ENCODE data around the gene CROCC2. TPM values are rescaled to one million over a fixed set of nuclear protein-coding genes. Genes with fewer than 3 reads are reported as not detected.
A peak's percentile ranks its signal among the peaks of the same experiment; 100 is the strongest.

The CROCC2 gene
- total RNA-seq, 6 donors from 2014 or later, result 0.23 to 17.8 (median 7.6) TPM

DNA sequence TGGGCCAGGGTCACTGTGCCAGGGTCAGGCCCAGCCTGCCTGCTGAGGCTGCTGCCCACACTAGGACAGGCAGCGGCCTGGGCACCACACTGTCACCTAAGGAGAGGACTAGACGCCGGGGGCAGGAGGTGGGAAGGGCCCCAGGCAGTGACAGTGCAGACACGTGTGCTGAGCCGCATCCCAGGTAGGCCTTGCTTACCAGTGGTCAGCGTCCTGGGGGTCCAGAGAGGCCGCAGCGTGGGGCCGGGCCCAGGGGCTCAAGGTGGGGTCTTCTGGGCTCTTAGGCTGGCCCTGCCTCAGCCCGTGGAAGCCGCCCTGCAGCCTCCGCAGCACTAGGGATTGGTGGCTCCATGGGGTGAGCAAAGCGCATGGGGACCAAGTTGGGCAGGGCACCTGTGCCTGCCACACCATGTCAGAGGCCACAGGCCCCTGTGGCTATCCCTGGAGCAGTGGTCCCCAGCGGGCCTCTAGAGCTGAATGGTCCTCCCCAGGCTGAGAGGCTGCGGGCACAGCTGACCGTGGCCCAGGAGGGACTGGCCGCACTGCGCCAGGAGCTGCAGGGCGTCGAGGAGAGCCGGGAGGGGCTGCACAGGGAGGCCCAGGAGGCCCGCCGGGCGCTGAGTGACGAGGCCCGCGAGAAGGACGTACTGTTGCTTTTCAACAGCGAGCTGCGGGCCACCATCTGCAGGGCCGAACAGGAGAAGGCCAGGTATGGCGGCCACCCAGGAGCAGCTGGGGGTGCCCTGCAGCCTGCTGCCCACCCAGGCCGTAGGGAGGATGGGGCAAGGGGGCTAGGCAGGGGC lies 57.1 kb downstream of the CROCC2 start:
- Histone ChIP-seq H3K4me3 (no peak overlapping the region), H3K27me3 (no peaks in the 10 kb centered on the region), H3K9me3 (no peaks in the 10 kb centered on the region), H3K4me1 (peaks cover 14 to 44% (median 23%) of the 10 kb centered on the region in 4 donors), H3K36me3 (no peaks in the 10 kb centered on the region), H3K27ac (peak overlapping the region in 3 of 4 donors; percentile 41 to 81 (median 49))
- DNase-seq (peak in 1 of 2 donors; percentile 77), ATAC-seq (ENCODE audit: low FRiP score in 2 of 2) (no peak)
- TF ChIP-seq POLR2AphosphoS5 (IDR thresholded peaks at IDR 0.05) (no peak), EP300 (IDR thresholded peaks at IDR 0.05) (no peak), POLR2A (IDR thresholded peaks at IDR 0.05) (no peak)
- TF ChIP-seq, protein P1, sequence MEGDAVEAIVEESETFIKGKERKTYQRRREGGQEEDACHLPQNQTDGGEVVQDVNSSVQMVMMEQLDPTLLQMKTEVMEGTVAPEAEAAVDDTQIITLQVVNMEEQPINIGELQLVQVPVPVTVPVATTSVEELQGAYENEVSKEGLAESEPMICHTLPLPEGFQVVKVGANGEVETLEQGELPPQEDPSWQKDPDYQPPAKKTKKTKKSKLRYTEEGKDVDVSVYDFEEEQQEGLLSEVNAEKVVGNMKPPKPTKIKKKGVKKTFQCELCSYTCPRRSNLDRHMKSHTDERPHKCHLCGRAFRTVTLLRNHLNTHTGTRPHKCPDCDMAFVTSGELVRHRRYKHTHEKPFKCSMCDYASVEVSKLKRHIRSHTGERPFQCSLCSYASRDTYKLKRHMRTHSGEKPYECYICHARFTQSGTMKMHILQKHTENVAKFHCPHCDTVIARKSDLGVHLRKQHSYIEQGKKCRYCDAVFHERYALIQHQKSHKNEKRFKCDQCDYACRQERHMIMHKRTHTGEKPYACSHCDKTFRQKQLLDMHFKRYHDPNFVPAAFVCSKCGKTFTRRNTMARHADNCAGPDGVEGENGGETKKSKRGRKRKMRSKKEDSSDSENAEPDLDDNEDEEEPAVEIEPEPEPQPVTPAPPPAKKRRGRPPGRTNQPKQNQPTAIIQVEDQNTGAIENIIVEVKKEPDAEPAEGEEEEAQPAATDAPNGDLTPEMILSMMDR (IDR thresholded peaks at IDR 0.05), result no peak
- 94 to 96% methylated on average over 15 to 18 of the region's 33 CpGs for WGBS, 2 donors

DNA sequence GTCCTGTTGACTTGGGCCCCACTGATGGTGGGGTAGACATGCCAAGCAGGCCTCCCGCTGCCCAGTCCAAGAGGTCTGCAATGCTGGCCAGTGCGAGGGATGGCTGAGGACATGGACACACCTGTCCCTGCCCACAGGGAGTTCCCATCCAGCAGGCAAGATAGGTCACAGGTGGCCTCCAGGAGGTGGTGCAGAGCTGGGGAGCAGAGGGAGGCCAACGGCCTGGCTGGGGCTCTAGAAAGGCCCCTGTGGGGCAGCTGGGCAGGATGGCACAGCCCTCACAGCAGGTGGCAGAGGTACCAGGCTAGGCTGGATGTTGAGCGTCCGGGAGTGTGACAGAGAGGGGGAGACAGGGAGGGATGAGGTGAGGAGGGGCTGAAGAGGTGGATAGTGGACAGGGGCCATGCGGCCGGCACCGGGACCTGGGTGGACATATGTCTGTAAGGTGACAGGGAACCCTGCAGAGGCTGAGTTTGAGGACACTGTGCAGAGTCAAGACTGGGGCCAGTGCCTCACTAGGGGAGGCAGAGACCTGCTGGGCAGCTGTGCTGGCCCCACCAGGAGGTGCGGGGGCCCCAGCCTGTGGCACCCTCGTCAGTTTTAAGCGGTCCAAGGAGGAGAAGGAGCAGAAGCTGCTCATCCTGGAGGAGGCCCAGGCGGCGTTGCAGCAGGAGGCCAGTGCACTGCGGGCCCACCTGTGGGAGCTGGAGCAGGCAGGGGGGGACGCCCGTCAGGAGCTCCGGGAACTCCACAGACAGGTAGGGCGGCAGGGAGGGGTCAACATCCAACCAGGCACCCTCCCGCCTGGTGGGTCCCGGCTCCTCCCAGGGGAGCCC lies 58.0 kb downstream of the CROCC2 start:
- no peak for ATAC-seq (ENCODE audit: low FRiP score in 2 of 2)
- Histone ChIP-seq H3K9me3 (no peaks in the 10 kb centered on the region), H3K36me3 (no peaks in the 10 kb centered on the region), H3K27ac (no peak overlapping the region), H3K4me1 (peaks cover 14 to 43% (median 23%) of the 10 kb centered on the region in 4 donors), H3K4me3 (no peak overlapping the region), H3K27me3 (no peaks in the 10 kb centered on the region)
- TF ChIP-seq POLR2A (IDR thresholded peaks at IDR 0.05), result no peak
- DNase-seq, result peak in 1 of 2 donors; percentile 67
- WGBS, 2 donors, result 82 to 91% methylated on average over 12 to 16 of the region's 20 CpGs

DNA sequence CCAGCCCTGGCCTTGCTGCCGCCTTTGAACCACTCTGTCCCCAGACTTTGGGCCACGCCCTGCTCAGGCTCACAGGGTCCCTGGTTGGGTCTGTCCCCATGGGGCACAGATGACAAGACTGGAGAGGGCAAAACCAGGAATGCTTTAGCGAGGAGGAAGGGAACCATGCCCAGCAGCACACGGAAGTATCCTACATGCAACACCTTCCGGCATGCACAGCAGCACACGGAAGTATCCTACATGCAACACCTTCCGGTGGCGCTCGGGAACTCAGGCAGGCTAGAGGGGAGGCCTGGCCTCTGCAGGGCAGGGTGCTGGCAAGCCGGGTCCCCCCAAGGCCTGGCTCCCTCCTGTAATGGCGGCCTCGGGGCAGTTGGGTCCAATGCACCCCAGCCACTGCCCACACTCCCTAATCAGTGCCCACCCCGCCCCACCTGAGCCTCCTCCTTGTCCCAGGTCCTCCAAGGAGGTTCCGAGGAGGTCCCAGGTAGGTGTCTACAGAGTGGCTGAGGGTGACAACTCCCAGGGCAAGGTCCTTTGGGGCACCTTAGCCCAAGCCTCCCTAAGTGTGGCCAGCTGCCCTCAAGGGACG lies 58.7 kb downstream of the CROCC2 start:
- Histone ChIP-seq H3K4me1 (peaks cover 14 to 41% (median 22%) of the 10 kb centered on the region in 4 donors), H3K27me3 (no peaks in the 10 kb centered on the region), H3K36me3 (no peaks in the 10 kb centered on the region), H3K4me3 (no peak overlapping the region), H3K9me3 (no peaks in the 10 kb centered on the region), H3K27ac (peak overlapping the region in 1 of 4 donors; percentile 21)
- whole genome bisulfite sequencing, 2 donors, result 85 to 94% methylated on average over 3 to 13 of the region's 15 CpGs
- TF ChIP-seq EP300 (IDR thresholded peaks at IDR 0.05) (no peak), POLR2AphosphoS5 (IDR thresholded peaks at IDR 0.05) (no peak)
- TF ChIP-seq, protein P1 (IDR thresholded peaks at IDR 0.05), result no peak
- ATAC-seq (ENCODE audit: low FRiP score in 2 of 2), result no peak
- no peak for DNase-seq

DNA sequence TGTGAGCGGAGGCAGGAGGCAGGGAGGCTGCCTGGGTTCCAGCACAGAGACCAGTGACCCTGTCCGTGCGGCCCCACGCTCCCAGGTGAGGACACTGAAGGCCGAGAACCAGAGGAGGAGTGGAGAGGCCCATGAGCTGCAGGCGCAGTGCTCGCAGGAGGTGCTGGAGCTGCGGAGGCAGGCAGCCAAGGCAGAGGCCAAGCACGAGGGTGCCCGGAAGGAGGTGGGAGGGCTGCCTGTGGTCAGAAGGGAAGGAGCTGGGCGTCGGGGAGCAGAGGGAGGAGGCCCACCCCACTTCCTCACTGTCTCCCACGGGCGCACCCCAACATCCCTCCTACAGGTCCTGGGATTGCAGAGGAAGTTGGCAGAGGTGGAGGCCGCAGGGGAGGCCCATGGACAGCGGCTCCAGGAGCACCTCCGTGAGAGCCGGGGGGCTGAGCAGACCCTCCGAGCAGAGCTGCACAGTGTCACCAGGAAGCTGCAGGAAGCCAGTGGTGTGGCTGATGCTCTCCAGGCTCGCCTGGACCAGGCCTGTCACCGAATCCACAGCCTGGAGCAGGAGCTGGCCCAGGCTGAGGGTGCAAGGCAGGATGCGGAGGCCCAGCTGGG lies 59.3 kb downstream of the CROCC2 start:
- TF ChIP-seq, protein P1 (IDR thresholded peaks at IDR 0.05), result no peak
- TF ChIP-seq EP300 (IDR thresholded peaks at IDR 0.05) (no peak), POLR2AphosphoS5 (IDR thresholded peaks at IDR 0.05) (no peak), POLR2A (IDR thresholded peaks at IDR 0.05) (no peak)
- ATAC-seq (ENCODE audit: low FRiP score in 2 of 2) (peak in 1 of 2 donors; percentile 14), DNase-seq (peak; percentile 23 to 79)
- 48 to 51% methylated on average over 10 to 21 of the region's 22 CpGs for WGBS, 2 donors
- Histone ChIP-seq H3K4me1 (peaks cover 9 to 35% (median 16%) of the 10 kb centered on the region in 4 donors), H3K36me3 (no peaks in the 10 kb centered on the region), H3K27me3 (no peaks in the 10 kb centered on the region), H3K4me3 (no peak overlapping the region), H3K9me3 (no peaks in the 10 kb centered on the region), H3K27ac (peak overlapping the region in 3 of 4 donors; percentile 7 to 34 (median 21))
